Measurements from ENCODE around the gene B9D2.

The B9D2 gene

DNA sequence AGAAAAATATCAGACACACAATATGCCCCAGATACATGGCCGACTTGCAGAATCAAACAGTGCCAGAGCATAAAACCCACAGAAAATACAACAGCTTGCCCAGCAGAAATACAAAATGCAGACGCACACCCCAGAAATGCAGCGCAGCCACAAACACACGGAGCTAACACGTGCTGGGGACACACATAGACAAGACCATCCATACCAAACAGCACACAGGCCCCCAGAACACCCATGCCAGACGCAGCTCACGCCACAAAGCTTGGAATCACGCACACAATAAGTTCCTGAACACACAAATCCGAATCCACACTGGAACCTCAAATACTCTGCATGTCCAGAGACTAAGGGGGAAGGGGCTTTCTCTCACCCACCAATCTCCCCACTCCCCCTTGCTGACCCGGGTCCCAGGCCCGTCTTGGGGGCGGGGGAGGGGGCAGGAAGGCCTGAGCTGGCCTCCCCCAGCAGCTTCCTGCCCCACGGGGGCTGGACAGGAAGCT lies 36.8 kb downstream of the B9D2 start:
- DNase-seq, result peak; percentile 80

GRCh38 chr19:41325947-41326706 lies 37.8 kb downstream of the B9D2 start:
- no peak for DNase-seq

- DNase-seq, result no peak
Measured at GRCh38 chr19:41325640-41325946, 38.4 kb downstream of the B9D2 start.

DNA sequence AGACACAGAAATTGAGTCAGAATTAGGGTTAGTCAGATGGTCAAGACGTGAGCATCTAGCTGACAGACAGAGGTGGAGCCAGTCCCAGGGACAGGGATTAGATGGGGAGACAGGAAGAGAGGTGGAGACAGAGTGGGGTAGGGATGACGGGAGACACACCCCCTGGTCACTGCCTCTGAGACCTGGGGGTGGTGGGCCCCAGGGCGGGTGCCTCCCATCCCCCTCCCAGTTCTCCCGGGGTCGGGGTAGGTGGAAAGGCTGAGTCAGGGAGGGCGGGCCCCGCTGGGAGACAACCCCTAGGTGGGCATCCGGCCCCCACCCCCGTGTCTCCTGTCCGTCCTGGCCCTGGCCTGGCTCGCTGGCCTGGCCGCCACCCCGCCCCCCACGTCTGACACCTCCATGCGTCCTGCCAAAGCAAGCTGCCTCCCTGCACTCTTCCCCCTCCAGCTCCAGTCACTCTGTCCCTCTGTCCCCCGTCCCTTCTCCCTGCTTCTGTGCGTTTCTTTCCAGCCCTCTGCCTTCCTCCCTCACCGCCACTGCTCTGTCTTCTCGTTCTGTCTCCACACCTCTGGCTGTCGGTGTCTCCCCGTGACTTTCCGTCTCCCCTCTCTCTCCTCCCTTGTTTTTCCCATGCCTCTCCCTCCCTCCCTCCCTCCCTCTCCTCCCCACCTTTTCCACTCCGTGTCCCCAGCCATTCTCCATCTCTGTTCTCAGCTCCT lies 38.9 kb downstream of the B9D2 start:
- DNase-seq, result no peak

DNA sequence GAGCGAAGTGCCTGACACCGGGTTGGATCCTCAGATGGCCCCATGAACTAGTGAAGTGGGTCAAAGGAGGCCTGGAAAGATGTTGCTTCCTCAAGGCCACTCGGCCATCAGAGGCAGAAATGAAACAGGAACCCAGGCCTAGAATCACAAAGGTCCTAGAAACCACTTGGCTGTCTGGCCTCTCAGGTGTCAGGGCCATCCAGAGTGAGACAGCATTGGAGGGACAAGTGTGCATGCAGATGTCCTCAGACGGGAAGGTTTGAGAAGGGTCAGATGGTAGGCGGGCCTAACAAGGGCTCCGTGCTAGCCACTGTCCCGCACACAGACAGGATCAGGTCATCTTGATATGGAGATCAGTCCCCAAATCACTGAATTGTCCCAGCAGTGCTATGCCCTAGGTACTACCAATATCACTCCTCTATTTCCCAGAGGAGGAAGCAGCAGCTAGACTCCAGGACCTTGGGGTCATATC lies 39.7 kb downstream of the B9D2 start:
- no peak for DNase-seq

GRCh38 chr19:41323430-41324125 lies 40.4 kb downstream of the B9D2 start:
- no peak for DNase-seq

- DNase-seq, result no peak
Measured at GRCh38 chr19:41323023-41323422, 40.9 kb downstream of the B9D2 start.

DNA sequence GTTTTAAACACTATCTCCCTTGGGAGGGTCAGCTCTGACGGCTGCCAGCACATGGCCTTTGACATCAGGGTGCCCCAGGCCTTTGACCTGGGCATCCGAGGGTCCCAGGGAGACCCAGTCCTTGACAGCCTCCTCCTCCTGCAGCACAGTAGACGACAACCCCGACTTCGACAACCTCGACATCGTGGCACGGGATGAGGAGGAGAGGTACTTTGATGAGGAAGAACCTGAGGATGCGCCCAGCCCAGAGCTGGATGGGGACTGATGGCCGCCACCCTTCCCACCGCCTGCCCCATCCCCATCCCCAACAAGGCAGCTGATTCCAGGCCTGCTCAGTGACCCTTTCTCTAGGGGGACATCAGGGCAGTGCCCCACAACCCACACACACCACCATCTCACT lies 41.5 kb downstream of the B9D2 start:
- DNase-seq, result no peak

DNA sequence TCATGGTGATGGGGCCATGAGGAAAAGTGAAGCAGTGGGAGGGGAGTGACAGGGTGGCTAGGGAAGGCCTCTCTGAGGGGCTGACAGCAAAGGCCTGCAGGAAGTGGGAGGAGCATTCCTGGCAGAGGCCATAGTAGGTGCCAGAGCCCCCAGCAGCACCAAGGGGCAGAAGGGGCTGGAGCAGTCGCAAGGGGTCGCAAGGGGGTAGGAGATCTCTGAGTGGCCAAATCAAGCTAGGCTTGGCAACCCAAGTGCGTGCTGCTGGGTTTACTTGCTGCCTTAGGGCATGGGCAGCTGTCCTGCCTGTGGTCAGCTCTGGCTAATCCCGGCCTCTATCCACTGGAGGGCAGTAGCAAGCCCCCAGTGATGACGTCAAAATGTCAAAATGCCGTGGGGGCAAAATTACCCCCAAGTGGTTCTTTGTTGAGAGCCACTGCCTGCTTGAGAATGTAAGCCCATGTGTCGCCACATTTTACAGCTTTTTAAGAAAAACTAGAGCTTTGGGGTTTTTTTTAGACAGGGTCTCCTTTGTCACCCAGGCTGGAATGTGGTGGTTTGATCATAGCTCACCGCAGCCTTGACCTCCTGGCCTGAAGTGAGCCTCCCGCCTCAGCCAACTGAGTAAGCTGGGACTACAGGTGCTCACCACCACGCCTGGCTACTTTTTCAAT lies 42.2 kb downstream of the B9D2 start:
- no peak for DNase-seq

GRCh38 chr19:41321204-41321599 lies 42.7 kb downstream of the B9D2 start:
- DNase-seq, result no peak

GRCh38 chr19:41320568-41320967 lies 43.4 kb downstream of the B9D2 start:
- no peak for DNase-seq

GRCh38 chr19:41320185-41320518 lies 43.8 kb downstream of the B9D2 start:
- no peak for DNase-seq

- DNase-seq, result no peak
Measured at GRCh38 chr19:41319500-41320184, 44.3 kb downstream of the B9D2 start.

DNA sequence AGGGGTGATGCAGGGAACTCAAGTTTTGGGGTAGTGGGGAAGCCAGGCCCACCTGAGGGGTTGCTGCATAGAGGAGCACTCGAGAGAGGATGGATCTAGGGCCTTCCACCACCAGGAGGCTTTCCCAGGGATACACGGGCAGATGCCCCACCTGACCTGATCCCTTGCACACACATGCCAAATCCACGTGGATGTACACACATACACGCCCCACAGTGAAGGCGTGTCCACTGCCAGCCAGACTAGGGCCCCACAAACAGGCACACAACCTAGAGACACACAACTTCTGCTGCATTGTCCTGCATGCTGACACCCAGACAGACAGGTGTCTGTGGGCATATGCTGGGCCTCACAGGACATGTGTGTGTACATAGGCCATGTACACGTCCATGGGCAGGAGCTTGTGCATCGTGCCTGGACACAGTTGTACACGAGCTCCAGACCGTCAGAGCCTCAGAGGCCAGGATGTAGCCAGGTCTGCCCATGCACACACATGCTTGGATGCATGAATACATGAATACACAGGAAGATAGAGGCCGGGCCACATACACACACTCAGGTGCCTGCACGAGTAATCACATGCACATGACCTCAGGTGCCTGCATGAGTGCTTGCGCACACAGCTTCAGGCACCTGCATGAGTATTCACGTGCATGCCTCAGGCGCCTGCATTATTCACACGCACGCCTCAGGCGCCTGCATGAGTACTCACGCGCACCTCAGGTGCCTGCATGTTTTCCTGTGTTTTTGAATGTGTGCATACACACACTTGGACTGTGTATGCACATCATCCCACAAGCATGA lies 45.1 kb downstream of the B9D2 start:
- no peak for DNase-seq

DNA sequence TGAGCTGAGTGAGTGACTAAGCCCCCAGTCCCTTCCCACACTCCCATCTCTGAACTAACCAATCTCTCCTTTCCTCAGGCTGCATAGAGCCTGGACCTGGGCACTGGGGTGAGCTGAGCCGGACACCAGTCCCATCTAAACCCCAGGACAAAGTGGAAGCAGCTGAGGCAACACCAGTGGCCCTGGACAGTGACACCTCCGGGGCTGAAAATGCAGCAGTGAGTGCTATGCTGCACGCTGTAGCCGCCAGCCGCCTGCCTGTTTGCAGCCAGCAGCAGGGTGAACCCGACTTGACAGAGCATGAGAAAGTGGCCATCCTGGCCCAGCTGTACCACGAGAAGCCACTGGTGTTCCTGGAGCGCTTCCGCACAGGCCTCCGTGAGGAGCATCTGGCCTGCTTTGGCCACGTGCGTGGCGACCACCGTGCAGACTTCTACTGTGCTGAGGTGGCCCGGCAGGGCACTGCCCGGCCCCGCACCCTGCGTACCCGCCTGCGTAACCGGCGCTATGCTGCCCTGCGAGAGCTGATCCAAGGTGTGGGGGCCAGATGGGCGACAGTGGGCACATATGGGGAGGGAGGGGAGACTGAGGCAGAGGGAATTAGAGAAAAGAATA lies 47.5 kb downstream of the B9D2 start:
- DNase-seq, result no peak

- no peak for DNase-seq
Measured at GRCh38 chr19:41311613-41312012, 52.3 kb downstream of the B9D2 start.

DNA sequence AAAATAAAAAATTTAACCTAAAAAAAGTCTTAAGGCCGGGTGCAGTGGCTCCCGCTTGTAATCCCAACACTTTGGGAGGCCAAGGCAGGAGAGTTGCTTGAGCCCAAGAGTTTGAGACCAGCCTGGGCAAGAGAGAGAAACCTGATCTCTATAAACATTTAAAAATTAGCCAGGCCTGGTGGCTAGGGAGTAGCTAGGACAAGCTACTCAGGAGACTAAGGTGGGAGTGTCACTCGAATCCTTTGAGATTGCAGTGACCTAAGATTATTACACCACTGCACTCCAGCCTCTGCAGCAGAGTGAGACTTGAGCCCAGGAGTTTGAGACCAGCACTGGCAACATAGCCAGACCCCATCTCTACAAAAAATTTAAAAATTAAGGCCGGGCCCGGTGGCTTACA lies 52.9 kb downstream of the B9D2 start:
- no peak for DNase-seq

- DNase-seq, result peak; percentile 81
Measured at GRCh38 chr19:41310033-41310831, 53.7 kb downstream of the B9D2 start, which contains the start of gene CCDC97. Gene CCDC97 (plus strand): TSS chr19:41310172. CDS start chr19:41310311, 139 bp downstream.

DNA sequence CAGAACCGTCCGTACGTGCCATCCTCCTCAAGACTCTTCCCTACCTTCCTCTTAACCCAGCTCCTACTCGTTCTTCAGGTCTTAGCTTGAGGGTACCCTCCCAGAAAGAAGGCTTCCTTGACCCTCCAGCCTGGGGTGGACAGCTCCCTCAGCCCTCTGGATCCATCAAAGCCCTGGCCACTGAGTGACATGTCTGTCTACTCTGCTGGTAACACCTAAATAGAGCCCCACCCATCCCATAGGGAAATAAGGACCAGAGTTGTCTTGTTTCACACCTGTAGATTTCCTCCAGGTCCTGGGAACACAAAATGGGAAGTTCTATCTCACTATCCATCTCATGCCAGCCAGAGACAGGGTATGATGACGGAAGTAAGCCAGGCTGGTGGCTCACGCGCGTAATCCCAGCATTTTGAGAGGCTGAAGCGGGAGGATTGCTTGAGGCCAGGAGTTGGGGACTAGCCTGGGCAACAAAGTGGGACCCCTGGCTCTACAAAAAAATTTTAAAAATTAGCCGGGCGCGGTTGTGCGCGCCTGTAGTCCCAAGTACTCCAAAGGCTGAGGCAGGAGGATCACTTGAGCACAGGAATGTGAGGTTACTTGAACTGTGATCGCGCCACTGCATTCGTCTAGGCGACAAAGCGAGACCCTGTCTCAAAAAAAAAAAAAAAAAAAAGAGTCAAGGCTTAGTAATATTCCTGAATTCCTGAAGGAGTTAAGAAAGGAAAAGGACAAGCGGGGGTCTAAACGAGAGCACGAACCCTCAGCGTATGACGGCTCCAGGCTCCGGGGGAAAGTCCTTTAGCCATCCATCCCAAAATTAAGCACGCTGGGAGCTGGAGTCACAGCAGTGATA lies 54.5 kb downstream of the B9D2 start:
- DNase-seq, result no peak

Measured in KG1 (cell line).